LNCAP (cell line): ENCODE data around the gene PNPLA3.

Source experiments
- CTCF ChIP-seq: fragments of 450-650 bp; IDR thresholded peaks from 2 replicates; pipeline ENCODE4 v1.5.1; 2017; ENCODE audit warnings: mild to moderate bottlenecking

The PNPLA3 gene

GRCh38 chr22:43980996-43981395, 57.4 kb downstream of the PNPLA3 start:
- no peak for TF ChIP-seq CTCF

- TF ChIP-seq CTCF = no peak
Observed at GRCh38 chr22:43983808-43984207, 60.2 kb downstream of the PNPLA3 start.

GRCh38 chr22:43985532-43985931, 61.9 kb downstream of the PNPLA3 start:
- no peak for TF ChIP-seq CTCF

GRCh38 chr22:43988116-43988820, 64.7 kb downstream of the PNPLA3 start:
- no peak for TF ChIP-seq CTCF

GRCh38 chr22:43988960-43989359, 65.4 kb downstream of the PNPLA3 start:
- TF ChIP-seq CTCF = no peak

- no peak for TF ChIP-seq CTCF
Observed at GRCh38 chr22:43990044-43990443, 66.4 kb downstream of the PNPLA3 start.

GRCh38 chr22:43991316-43992020, 67.9 kb downstream of the PNPLA3 start:
- TF ChIP-seq CTCF = no peak
